Ectodermal cell (in vitro differentiated cells): ENCODE results near the gene SLC35B2.

Experiments
- H3K27ac ChIP-seq: 2 replicates; pipeline ENCODE4 v1.7.0; 2013; ENCODE audit warnings: mild to moderate bottlenecking, low read depth, low read length; ENCODE audit not compliant: insufficient read depth, poor library complexity, severe bottlenecking
- H3K27me3 ChIP-seq: 2 replicates; pipeline ENCODE4 v1.7.0; 2013; ENCODE audit warnings: mild to moderate bottlenecking, low read length; ENCODE audit not compliant: insufficient read depth, control insufficient read depth, poor library complexity, severe bottlenecking
- H3K36me3 ChIP-seq: one replicate; pipeline ENCODE4 v1.7.0; 2013; ENCODE audit warnings: low read length; ENCODE audit not compliant: control insufficient read depth, insufficient read depth
- H3K4me1 ChIP-seq: one replicate; pipeline ENCODE4 v1.7.0; 2013; ENCODE audit warnings: low read length; ENCODE audit not compliant: control insufficient read depth, insufficient read depth
- H3K4me3 ChIP-seq: 2 replicates; pipeline ENCODE4 v1.7.0; 2013; ENCODE audit warnings: low read depth, low read length, control low read depth; ENCODE audit not compliant: insufficient read depth
- H3K9me3 ChIP-seq: 2 replicates; pipeline ENCODE4 v1.7.0; 2013; ENCODE audit warnings: mild to moderate bottlenecking, low read length, moderate library complexity; ENCODE audit not compliant: control insufficient read depth
- WGBS, 2 experiments: methylation state at CpG; one replicate each; pipeline ENCODE4 v1.1.7; 2013; ENCODE audit warnings: missing lambda C conversion rate in 2 of 2; 5-methylcytosine and 5-hydroxymethylcytosine counted together

Gene SLC35B2

DNA sequence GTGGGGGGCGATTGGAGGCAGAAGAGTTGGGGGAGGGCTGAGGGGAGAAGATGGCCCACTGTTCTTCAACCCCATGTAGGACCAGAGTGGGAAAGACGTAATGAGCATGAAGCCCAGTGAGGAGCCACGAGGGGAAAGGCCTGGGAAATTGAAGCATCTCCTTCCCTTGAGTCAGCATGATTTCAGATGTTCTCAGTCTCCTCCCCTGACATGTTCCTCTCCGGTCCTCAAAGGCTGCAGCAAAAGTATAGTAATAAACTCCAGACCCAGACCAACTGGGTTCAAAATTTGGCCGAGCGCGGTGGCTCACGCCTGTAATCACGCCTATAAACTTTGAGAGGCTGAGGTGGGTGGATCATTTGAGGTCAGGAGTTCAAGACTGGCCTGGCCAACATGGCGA, 9.9 kb upstream of the SLC35B2 start:
- no peaks in the 10 kb centered on the region for H3K36me3 ChIP-seq
- peaks cover 20% of the 10 kb centered on the region for H3K27me3 ChIP-seq
- no peaks in the 10 kb centered on the region for H3K9me3 ChIP-seq
- peaks cover 51% of the 10 kb centered on the region for H3K4me1 ChIP-seq
- no peak overlapping the region for H3K4me3 ChIP-seq
- H3K27ac ChIP-seq, result no peak overlapping the region
- 87 to 88% methylated on average over 10 of the region's 10 CpGs for WGBS, 2 experiments

DNA sequence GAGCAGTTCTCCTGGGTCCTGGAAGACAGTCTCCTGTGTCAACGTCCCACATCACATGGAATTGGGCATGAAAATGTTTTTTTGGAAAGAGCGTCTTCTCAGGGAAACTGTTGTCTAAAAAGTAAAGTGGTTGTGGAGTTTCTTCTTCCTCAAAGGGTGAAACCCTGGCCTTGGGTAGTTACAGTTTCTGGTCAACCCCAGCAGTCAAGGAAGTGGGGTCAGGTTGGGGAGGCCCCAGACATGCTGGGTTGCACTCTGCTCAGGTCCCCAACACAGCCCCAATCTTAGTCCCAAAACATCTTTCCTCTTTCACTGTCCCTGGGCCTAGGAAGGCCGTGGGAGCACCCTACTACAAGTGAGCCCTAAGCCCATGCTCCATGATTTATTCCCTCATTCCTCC, 9.0 kb upstream of the SLC35B2 start:
- Histone ChIP-seq H3K27ac (no peak overlapping the region), H3K4me3 (no peak overlapping the region), H3K27me3 (peaks cover 18% of the 10 kb centered on the region), H3K36me3 (peaks cover 4% of the 10 kb centered on the region), H3K9me3 (no peaks in the 10 kb centered on the region), H3K4me1 (peaks cover 50% of the 10 kb centered on the region)
- WGBS, 2 experiments, result 90 to 93% methylated on average over 3 of the region's 3 CpGs

DNA sequence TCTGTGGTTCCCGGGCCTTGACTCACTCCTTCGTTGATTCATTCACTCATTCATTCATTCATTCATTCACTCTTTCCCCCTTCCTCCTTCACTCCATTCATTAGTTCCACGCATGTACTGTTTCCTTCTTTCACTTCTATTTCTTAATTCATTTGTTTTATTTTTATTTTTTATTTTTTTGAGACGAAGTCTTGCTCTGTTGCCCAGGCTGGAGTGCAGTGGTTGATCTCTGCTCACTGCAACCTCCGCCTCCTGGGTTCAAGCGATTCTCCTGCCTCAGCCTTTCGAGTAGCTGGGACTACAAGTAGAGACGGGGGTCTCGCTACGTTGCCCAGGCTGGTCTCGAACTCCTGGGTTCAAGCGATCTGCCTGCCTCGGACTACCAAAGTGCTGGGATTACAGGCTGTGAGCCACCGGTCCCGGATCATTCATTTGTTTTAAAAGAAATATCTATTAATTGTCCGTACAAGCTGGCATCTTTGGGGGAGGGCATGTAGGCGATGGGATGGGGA, 8.4 kb upstream of the SLC35B2 start:
- Histone ChIP-seq H3K4me3 (peak overlapping the region; percentile 66), H3K9me3 (no peaks in the 10 kb centered on the region), H3K4me1 (peaks cover 46% of the 10 kb centered on the region), H3K27ac (no peak overlapping the region), H3K36me3 (peaks cover 4% of the 10 kb centered on the region), H3K27me3 (peaks cover 17% of the 10 kb centered on the region)
- 70 to 73% methylated on average over 17 of the region's 17 CpGs for WGBS, 2 experiments

DNA sequence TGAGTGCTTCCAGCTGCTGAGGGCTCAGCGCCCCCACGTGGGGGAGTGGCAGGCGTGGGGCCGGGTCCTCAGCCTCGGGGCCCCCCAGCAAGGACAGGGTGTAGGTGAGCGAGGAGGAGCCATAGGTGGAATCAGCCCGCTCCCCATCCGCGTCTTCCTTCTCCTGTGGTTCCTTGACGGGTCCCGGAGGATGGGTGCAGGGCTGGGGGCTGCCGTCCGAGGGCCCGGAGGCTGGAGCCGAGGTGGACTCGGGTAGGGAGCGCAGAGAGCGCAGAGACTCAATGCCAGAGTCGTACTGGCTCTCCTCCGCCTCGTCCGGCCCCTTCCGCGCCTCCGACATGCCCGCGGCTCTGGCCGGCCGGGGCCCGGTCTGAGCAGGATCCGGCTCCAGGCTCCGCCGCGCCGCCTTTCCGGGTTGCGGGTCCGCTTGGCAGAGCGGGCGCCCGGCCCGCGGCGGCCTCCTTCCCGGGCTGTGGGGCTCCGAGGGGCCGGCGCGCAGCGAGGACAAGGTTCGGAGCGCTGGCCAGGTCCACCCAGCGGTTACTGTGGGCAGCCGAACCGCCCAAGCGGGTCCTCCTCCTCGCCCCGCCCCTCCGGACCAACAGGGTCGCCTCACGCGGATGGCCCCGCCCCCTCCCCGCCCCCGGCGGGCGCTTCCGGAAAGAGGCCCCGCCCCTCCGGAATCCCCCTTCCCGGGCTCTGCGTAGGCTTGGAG, 7.8 kb upstream of the SLC35B2 start, which contains the start of gene NFKBIE:
Gene NFKBIE (minus strand): TSS at position 545 of the 715 bp plus-strand sequence. CDS start 205 bp downstream, at position 340.
- H3K4me3 ChIP-seq, result peak within 1 kb of the TSS; percentile 66
- WGBS, 2 experiments, result 0 to 1% methylated on average over 72 of the region's 72 CpGs
- H3K4me1 ChIP-seq, result peaks cover 46% of the 10 kb centered on the region
- H3K27me3 ChIP-seq, result peaks cover 15% of the 10 kb centered on the region
- H3K9me3 ChIP-seq, result no peaks in the 10 kb centered on the region
- peaks cover 4% of the 10 kb centered on the region for H3K36me3 ChIP-seq
- H3K27ac ChIP-seq, result no peak within 1 kb of the TSS

DNA sequence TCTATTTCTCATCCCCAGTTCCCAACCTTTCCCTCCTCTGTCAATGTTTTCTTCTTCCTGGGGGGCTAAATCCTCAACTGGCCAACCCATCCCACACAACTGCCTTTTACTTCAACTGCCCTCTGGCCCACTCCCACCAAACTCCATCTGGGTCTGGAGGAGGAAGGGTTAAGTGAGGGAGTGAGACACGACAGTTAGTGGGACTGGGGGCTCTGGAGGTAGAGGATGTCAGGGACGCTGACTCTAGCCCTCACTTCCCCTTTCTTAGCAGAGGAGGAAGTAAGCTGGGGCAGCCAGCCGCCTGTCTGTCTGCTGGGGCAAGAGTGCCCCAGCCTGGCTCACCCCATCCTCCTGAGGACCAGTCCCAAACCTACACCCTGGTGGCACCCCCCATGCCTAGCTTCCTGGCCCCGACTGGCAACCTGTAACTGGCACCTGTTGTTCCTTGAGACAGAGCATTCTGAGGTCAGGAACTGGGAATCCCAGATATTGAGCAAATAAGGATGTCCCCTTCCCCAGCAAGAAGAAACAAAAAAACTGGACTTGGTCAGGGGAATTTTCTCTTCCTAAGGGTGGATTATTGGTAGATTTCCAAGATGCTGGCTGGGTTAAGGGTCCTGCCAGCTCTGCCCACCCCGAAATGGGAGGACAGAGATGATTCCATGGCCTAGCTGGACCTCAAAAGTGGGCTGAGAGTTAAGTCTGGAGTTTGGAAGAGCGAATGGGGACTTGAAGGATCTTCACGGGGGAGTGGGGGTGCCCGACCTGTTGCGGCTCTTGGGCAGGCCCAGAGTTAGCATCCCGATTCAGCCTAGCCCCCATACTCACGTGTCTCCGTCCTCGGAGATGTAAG, 7.1 kb upstream of the SLC35B2 start:
- WGBS, 2 experiments, result 10 to 14% methylated on average over 13 of the region's 13 CpGs
- peaks cover 41% of the 10 kb centered on the region for H3K4me1 ChIP-seq
- peaks cover 4% of the 10 kb centered on the region for H3K36me3 ChIP-seq
- no peak overlapping the region for H3K27ac ChIP-seq
- H3K4me3 ChIP-seq, result peak overlapping the region; percentile 66
- peaks cover 7% of the 10 kb centered on the region for H3K27me3 ChIP-seq
- no peaks in the 10 kb centered on the region for H3K9me3 ChIP-seq

DNA sequence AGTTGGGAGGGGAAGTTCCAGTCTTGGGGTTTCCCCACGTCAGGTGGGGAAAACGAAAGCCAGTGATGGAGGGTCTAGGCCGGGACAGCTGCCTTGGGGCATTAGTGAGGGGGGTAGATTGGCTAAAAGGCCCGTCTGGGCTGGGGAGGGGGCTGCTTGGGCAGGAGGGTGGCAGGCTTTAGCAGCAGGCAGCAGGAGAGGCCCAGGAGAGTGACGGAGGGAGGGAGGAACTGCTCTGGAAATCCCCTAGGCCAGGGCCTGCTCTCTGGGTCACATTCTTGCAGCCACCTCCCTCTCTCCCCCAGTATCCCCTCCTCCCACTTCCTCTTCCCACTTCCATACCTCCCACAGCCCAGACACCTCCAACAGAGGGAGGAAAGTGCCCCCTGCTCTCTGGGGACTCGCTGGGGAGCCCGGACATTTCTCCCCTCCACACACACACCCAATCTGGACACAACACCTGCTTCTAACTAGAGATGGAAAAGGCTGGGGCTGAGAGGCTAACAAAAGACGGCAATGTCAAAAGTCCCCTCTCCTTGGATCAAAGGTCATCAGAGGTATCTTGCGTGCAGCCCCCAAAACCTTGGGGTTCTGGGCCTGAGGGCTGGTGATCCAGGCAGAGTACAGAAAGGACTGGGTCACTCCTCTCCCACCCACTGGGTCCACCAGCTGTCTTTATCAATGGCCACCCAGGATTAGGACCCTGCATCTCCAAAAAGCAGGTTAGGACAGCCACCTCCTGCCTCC, 6.2 kb upstream of the SLC35B2 start:
- H3K9me3 ChIP-seq, result no peaks in the 10 kb centered on the region
- WGBS, 2 experiments, result 45 to 46% methylated on average over 8 to 9 of the region's 9 CpGs
- H3K27ac ChIP-seq, result no peak overlapping the region
- H3K36me3 ChIP-seq, result peaks cover 4% of the 10 kb centered on the region
- no peaks in the 10 kb centered on the region for H3K27me3 ChIP-seq
- H3K4me1 ChIP-seq, result peaks cover 34% of the 10 kb centered on the region
- peak overlapping the region; percentile 66 for H3K4me3 ChIP-seq

DNA sequence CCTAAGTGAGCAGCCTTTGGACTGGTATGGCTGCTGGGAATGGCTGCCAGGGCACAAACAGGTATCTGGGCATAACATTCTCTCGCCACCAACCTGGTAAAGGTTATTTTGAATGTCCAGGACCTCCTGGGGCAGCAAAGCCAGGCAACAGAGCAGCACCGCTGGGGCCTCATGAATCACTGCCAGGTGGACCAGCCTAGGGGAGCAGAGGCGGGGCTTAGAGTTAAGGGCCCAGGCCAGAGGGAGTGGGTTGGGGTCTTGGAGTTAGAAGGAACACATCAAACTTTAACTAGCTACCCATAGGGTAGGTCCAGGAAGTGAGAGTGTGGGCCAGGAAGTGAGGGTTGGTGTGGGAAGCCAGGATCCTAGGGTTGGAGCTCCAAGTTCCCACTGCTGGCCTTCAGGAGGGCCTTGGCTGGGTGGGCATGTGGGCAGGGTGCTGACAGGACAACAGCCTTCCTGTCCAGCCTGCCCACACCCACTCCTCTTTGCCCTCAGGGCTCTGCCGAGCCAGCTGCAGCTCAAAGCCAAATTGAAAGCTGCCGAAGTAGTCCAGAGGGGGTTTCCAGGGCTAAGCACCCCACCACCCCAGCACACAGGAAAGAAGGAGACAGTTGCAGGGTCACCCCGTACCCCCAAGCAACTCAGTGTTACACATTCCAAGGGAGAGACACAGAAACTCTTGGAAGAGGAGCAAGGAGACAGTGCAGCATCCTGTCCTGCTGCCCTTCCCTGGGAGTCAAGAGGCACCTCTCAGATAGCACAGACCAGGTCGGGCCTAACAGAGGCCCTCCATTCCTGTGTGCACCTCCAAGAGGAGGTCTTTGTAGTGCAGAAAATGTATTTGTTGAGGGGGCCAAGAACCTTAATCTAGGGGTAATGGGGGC, 5.4 kb upstream of the SLC35B2 start:
- Histone ChIP-seq H3K27ac (no peak overlapping the region), H3K36me3 (peaks cover 4% of the 10 kb centered on the region), H3K9me3 (no peaks in the 10 kb centered on the region), H3K4me3 (no peak overlapping the region), H3K4me1 (peaks cover 31% of the 10 kb centered on the region), H3K27me3 (no peaks in the 10 kb centered on the region)
- WGBS, 2 experiments, result 78 to 85% methylated on average over 7 of the region's 7 CpGs

DNA sequence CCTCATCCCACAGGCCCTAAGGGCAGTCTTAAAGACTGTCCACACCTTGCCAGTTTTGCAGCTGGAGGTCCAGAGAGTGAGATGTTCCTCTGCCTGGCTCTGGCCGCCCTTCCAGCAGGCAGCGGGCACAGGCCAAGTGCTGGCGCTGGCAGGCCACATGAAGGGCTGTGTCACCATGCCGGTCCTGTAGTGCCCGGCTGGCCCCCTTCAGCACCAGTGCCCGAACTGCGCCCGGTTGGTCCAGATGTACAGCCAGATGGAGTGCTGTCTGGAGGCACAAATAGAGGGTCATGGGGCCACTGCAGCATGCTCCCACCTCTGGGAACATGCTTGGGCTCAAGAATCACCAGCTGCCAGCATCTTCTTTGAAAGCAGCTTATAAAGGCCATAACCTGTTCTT, 4.3 kb upstream of the SLC35B2 start:
- WGBS, 2 experiments, result 96% methylated on average over 8 of the region's 8 CpGs
- Histone ChIP-seq H3K4me3 (no peak overlapping the region), H3K36me3 (peaks cover 4% of the 10 kb centered on the region), H3K4me1 (peaks cover 33% of the 10 kb centered on the region), H3K27ac (no peak overlapping the region), H3K9me3 (no peaks in the 10 kb centered on the region), H3K27me3 (no peaks in the 10 kb centered on the region)
